HepG2 (cell line): ENCODE measurements around the gene TMEM79. TPM values are rescaled to one million over a fixed set of nuclear protein-coding genes. Genes with fewer than 3 reads are reported as not detected.

Experiments used
- AHDC1 ChIP-seq: sonication (generic); formaldehyde crosslinking; IDR thresholded peaks from 2 replicates; pipeline ENCODE4 v1.5.1; 2020; ENCODE audit warnings: mild to moderate bottlenecking, missing genetic modification reagents, borderline replicate concordance
- BRD4 ChIP-seq: sonication (generic); formaldehyde crosslinking; IDR thresholded peaks from 2 replicates; pipeline ENCODE4 v1.4.0; 2020; ENCODE audit warnings: missing genetic modification reagents
- FOXA3 ChIP-seq: IDR thresholded peaks from 2 replicates; pipeline ENCODE4 v1.6.1; 2016; ENCODE audit warnings: missing genetic modification reagents, missing compliant biosample characterization
- HNRNPK ChIP-seq: fragments of 200-400 bp; formaldehyde crosslinking; IDR thresholded peaks from 2 replicates; pipeline ENCODE4 v1.6.1; 2018; ENCODE audit warnings: low read length, low read depth, moderate library complexity, mild to moderate bottlenecking; ENCODE audit not compliant: poor library complexity, severe bottlenecking
- JUN ChIP-seq: sonication (generic); formaldehyde crosslinking; IDR thresholded peaks from 2 replicates; pipeline ENCODE4 v1.4.0; 2020; ENCODE audit warnings: mild to moderate bottlenecking, missing genetic modification reagents
- KLF16 ChIP-seq, 2 experiments: sonication (generic) in 1 of 2; formaldehyde crosslinking in 1 of 2; IDR thresholded peaks; 2 replicates each; pipeline versions ENCODE4 v1.6.1 to v1.8.0; 2016 to 2023; ENCODE audit warnings: missing genetic modification reagents in 2 of 2, missing compliant biosample characterization in 1 of 2
- MAFK ChIP-seq, 2 experiments: IDR thresholded peaks in 1 of 2; conservative IDR thresholded peaks in 1 of 2; 2 replicates each; pipeline ENCODE4 v1.6.1; 2011; ENCODE audit warnings: improper control_type of control experiment in 2 of 2, low read length in 2 of 2
- NCOA1 ChIP-seq: sonication (generic); formaldehyde crosslinking; IDR thresholded peaks from 2 replicates; pipeline ENCODE4 v1.9.0; 2021; ENCODE audit warnings: missing genetic modification reagents
- NFE2 ChIP-seq: sonication (generic); formaldehyde crosslinking; IDR thresholded peaks from 2 replicates; pipeline ENCODE4 v1.4.0; 2020; ENCODE audit warnings: missing genetic modification reagents
- NKX3-1 ChIP-seq: sonication (generic); formaldehyde crosslinking; IDR thresholded peaks from 2 replicates; pipeline ENCODE4 v1.5.0; 2020; ENCODE audit warnings: missing genetic modification reagents
- PRDM10 ChIP-seq: sonication (generic); formaldehyde crosslinking; IDR thresholded peaks from 2 replicates; pipeline ENCODE4 v1.4.0; 2020; ENCODE audit warnings: low read depth, missing genetic modification reagents
- RARG ChIP-seq: sonication (generic); formaldehyde crosslinking; IDR thresholded peaks from 2 replicates; pipeline ENCODE4 v1.4.0; 2020; ENCODE audit warnings: low read depth, mild to moderate bottlenecking, missing genetic modification reagents
- SAFB2 ChIP-seq: sonication (generic); formaldehyde crosslinking; IDR thresholded peaks from 2 replicates; pipeline ENCODE4 v1.5.1; 2020; ENCODE audit warnings: missing genetic modification reagents, low read depth, mild to moderate bottlenecking, borderline replicate concordance
- SRSF9 ChIP-seq: fragments of 200-400 bp; formaldehyde crosslinking; IDR thresholded peaks from 2 replicates; pipeline ENCODE4 v1.6.1; 2018; ENCODE audit warnings: borderline replicate concordance, mild to moderate bottlenecking, low read depth, low read length; ENCODE audit not compliant: insufficient read depth, poor library complexity, severe bottlenecking
- SSRP1 ChIP-seq: IDR thresholded peaks from 2 replicates; pipeline ENCODE4 v1.6.1; 2016; ENCODE audit warnings: control low read depth
- ZNF160 ChIP-seq: sonication (generic); formaldehyde crosslinking; IDR thresholded peaks from 2 replicates; pipeline ENCODE4 v1.8.0; 2022; ENCODE audit warnings: mild to moderate bottlenecking, inconsistent platforms, missing genetic modification reagents
- ZNF205 ChIP-seq: IDR thresholded peaks from 2 replicates; pipeline ENCODE4 v1.6.1; 2018; ENCODE audit warnings: missing biosample characterization, missing genetic modification reagents
- ZNF207 ChIP-seq: fragments of 450-650 bp; IDR thresholded peaks from 2 replicates; pipeline ENCODE4 v1.6.1; 2016; ENCODE audit warnings: antibody characterized with exemption, borderline replicate concordance
- ZNF414 ChIP-seq: sonication (generic); formaldehyde crosslinking; IDR thresholded peaks from 2 replicates; pipeline ENCODE4 v1.5.0; 2020; ENCODE audit warnings: missing genetic modification reagents
- ZNF713 ChIP-seq: sonication (generic); formaldehyde crosslinking; IDR thresholded peaks from 2 replicates; pipeline ENCODE4 v1.4.0; 2020; ENCODE audit warnings: mild to moderate bottlenecking, missing genetic modification reagents
- polyA plus RNA-seq, 8 experiments: library from polyadenylated mRNA; depleted of rRNA in 3 of 8; stranded (reverse) in 7 of 8; unstranded in 1 of 8; fragments of >200 nt; fragmentation: Illumina TruSeq in 4 of 8; extraction: Trizol in 4 of 8; gene quantifications; 2 replicates each; pipeline versions ENCODE4 v1.2.1 to v1.2.3, GENCODE V29; 2011 to 2016; ENCODE audit warnings: low read depth in 4 of 8, missing spikeins in 1 of 8, mixed read lengths in 1 of 8; ENCODE audit not compliant: insufficient read depth in 1 of 8
- total RNA-seq, 5 experiments: library from RNA; depleted of rRNA; stranded (reverse); fragments of >200 nt; fragmentation: Illumina TruSeq; extraction: Trizol; gene quantifications; 2 replicates each; pipeline ENCODE4 v1.2.3, GENCODE V29; 2016; ENCODE audit warnings: low read depth in 1 of 5

TMEM79 gene
- total and polyA plus RNA-seq, 2 of the 13 experiments (the other 11 are each of a cell fraction or from before 2014, with no cell fraction given) = 1.2 to 1.9 TPM

- TF ChIP-seq PRDM10 (CRISPR knock-in tag) (no peak), ZNF207 (no peak), HNRNPK (no peak), RARG (CRISPR knock-in tag) (no peak), SRSF9 (no peak), ZNF160 (peak; percentile 7; the same call in 1 of the 2 replicates), SAFB2 (CRISPR knock-in tag) (no peak), AHDC1 (CRISPR knock-in tag) (no peak), NFE2 (no peak), ZNF414 (CRISPR knock-in tag) (0 out of 2 replicates have a peak, but pooled peaks have one; percentile 29), ZNF205 (CRISPR knock-in tag) (no peak), JUN (CRISPR knock-in tag) (no peak), NKX3-1 (CRISPR knock-in tag) (no peak), KLF16 (CRISPR knock-in tag; IDR thresholded peaks at IDR 0.05) (no peak; a peak in 1 of 4 replicates), SSRP1 (CRISPR knock-in tag) (no peak), BRD4 (CRISPR knock-in tag) (no peak), FOXA3 (CRISPR knock-in tag) (no peak; the same call in 1 of the 2 replicates), NCOA1 (CRISPR knock-in tag) (no peak), MAFK (conservative IDR thresholded peaks at IDR 0.05 in 1 of 2, IDR thresholded peaks at IDR 0.05 in 1 of 2; ENCODE audit: low read length in 2 of 2) (no peak), ZNF713 (no peak)
Observed at GRCh38 chr1:156338180-156338976, 54.3 kb downstream of the TMEM79 start, which contains the start of the genes CCT3 and TSACC (continued).
